GM23338 (cell line): Measurements from ENCODE around the gene TPP2. TPM values are rescaled to one million over a fixed set of nuclear protein-coding genes. Genes with fewer than 3 reads are reported as not detected.

Source experiments
- ATAC-seq: fragments of 200-7000 bp; cut with Tn5 transposase; 3 replicates; pipeline ENCODE4 v1.9.1; 2020
- DNase-seq: peaks from one replicate; pipeline ENCODE4 v3.0.0-alpha.2; 2015; ENCODE audit warnings: low spot score
- H2AFZ ChIP-seq: fragments of 200-600 bp; sonication (generic); 2 replicates; pipeline ENCODE4 v1.8.0; 2016; ENCODE audit warnings: antibody characterized with exemption, mild to moderate bottlenecking, moderate library complexity
- H3F3A ChIP-seq: fragments of 200-600 bp; sonication (generic); replicated peaks from 2 replicates; pipeline ENCODE4 v1.8.0; 2017; ENCODE audit warnings: antibody characterized with exemption, mixed run types, low read depth
- H3K27ac ChIP-seq: fragments of 200-600 bp; sonication (generic); 2 replicates; pipeline ENCODE4 v1.6.1; 2016; ENCODE audit warnings: low read depth
- H3K27me3 ChIP-seq: fragments of 200-600 bp; sonication (generic); 2 replicates; pipeline ENCODE4 v1.8.0; 2016; ENCODE audit warnings: mild to moderate bottlenecking, mixed run types, moderate library complexity; ENCODE audit not compliant: insufficient read depth
- H3K36me3 ChIP-seq: fragments of 200-600 bp; sonication (generic); 2 replicates; pipeline ENCODE4 v1.8.0; 2016; ENCODE audit warnings: mild to moderate bottlenecking; ENCODE audit not compliant: insufficient read depth
- H3K4me1 ChIP-seq: fragments of 200-600 bp; sonication (generic); 2 replicates; pipeline ENCODE4 v1.8.0; 2016; ENCODE audit warnings: mild to moderate bottlenecking, moderate library complexity; ENCODE audit not compliant: insufficient read depth
- H3K4me2 ChIP-seq: fragments of 200-600 bp; sonication (generic); 2 replicates; pipeline ENCODE4 v1.7.1; 2017; ENCODE audit warnings: mixed run types
- H3K4me3 ChIP-seq: fragments of 200-600 bp; sonication (generic); 2 replicates; pipeline ENCODE4 v1.6.1; 2016; ENCODE audit warnings: mixed run types
- H3K79me2 ChIP-seq: fragments of 200-600 bp; sonication (generic); replicated peaks from 2 replicates; pipeline ENCODE4 v1.8.0; 2017; ENCODE audit warnings: mild to moderate bottlenecking; ENCODE audit not compliant: insufficient read depth
- H3K9me2 ChIP-seq: fragments of 200-600 bp; sonication (generic); 2 replicates; pipeline ENCODE4 v1.8.0; 2017; ENCODE audit not compliant: insufficient read depth
- H4K20me1 ChIP-seq: fragments of 200-600 bp; sonication (generic); replicated peaks from 2 replicates; pipeline ENCODE4 v1.8.0; 2017; ENCODE audit warnings: mild to moderate bottlenecking; ENCODE audit not compliant: insufficient read depth
- H3K27ac Mint-ChIP-seq: 2 replicates; pipeline ENCODE4 v1.8.0; 2020; ENCODE audit warnings: inconsistent platforms, mild to moderate bottlenecking, moderate library complexity, mixed read lengths
- H3K27me3 Mint-ChIP-seq: 3 replicates; pipeline ENCODE4 v1.8.0; 2022; ENCODE audit warnings: low read depth, mild to moderate bottlenecking, moderate library complexity, mixed read lengths, inconsistent platforms; ENCODE audit not compliant: insufficient read depth, poor library complexity
- H3K36me3 Mint-ChIP-seq: 3 replicates; pipeline ENCODE4 v1.8.0; 2021; ENCODE audit warnings: low read depth, mild to moderate bottlenecking, inconsistent platforms, moderate library complexity, mixed read lengths
- H3K4me1 Mint-ChIP-seq: 3 replicates; pipeline ENCODE4 v1.8.0; 2020; ENCODE audit warnings: mild to moderate bottlenecking, inconsistent platforms, mixed read lengths
- H3K4me3 Mint-ChIP-seq: 3 replicates; pipeline ENCODE4 v1.8.0; 2021; ENCODE audit warnings: moderate library complexity, mild to moderate bottlenecking, inconsistent platforms, mixed read lengths
- H3K9me3 Mint-ChIP-seq: 3 replicates; pipeline ENCODE4 v1.8.0; 2020; ENCODE audit warnings: moderate library complexity, mild to moderate bottlenecking, inconsistent platforms, mixed read lengths
- CTCF ChIP-seq, 2 experiments: fragments of 200-600 bp in 1 of 2; sonication (generic) in 1 of 2; conservative IDR thresholded peaks; 2 replicates each; pipeline versions ENCODE4 v1.5.1 to v1.6.1; 2016 to 2017; ENCODE audit warnings: antibody characterized with exemption in 2 of 2, low read depth in 2 of 2, mild to moderate bottlenecking in 2 of 2, moderate library complexity in 1 of 2
- ETS1 ChIP-seq: IDR thresholded peaks from 2 replicates; pipeline ENCODE4 v1.6.1; 2016; ENCODE audit warnings: antibody characterized with exemption
- POLR2AphosphoS5 ChIP-seq: IDR thresholded peaks from 2 replicates; pipeline ENCODE4 v1.6.1; 2016; ENCODE audit warnings: antibody characterized with exemption, low read depth
- REST ChIP-seq: IDR thresholded peaks from one replicate; pipeline ENCODE4 v1.6.1; 2018; ENCODE audit warnings: antibody characterized with exemption; ENCODE audit not compliant: unreplicated experiment
- STAT1 ChIP-seq: IDR thresholded peaks from one replicate; pipeline ENCODE4 v1.6.1; 2016; ENCODE audit warnings: antibody characterized with exemption; ENCODE audit not compliant: unreplicated experiment
- polyA plus RNA-seq: library from polyadenylated mRNA; unstranded; fragments of >200 nt; fragmentation: Nextera tagmentation; extraction: Ambion mirVana; gene quantifications from 2 replicates; pipeline ENCODE4 v1.2.1, GENCODE V29; 2016
- total RNA-seq: library from RNA; depleted of rRNA; stranded (reverse); fragments of >200 nt; shearing (Covaris generic); gene quantifications from 2 replicates; pipeline ENCODE4 v1.2.3, GENCODE V29; 2014

TPP2 gene
- total and polyA plus RNA-seq, 2 experiments from 2014 or later, result 56.6 to 111 TPM

GRCh38 chr13:102558029-102558428 lies 38.8 kb upstream of the TPP2 start (continued):
- TF ChIP-seq REST, result no peak
- TF ChIP-seq CTCF (conservative IDR thresholded peaks at IDR 0.05; ENCODE audit: low read depth in 2 of 2), result no peak
- no peak for TF ChIP-seq POLR2AphosphoS5

GRCh38 chr13:102561933-102562332 lies 34.9 kb upstream of the TPP2 start:
- no peak overlapping the region for H3K4me3 Mint-ChIP-seq
- H3K4me1 Mint-ChIP-seq, result no peaks in the 10 kb centered on the region
- H3K9me3 Mint-ChIP-seq, result no peaks in the 10 kb centered on the region
- no peak overlapping the region for H2AFZ ChIP-seq
- H3K36me3 Mint-ChIP-seq, result no peaks in the 10 kb centered on the region
- no peak overlapping the region for H3K27ac ChIP-seq
- no peak overlapping the region for H3K4me2 ChIP-seq
- ATAC-seq (no peak), DNase-seq (no peak)
- no peaks in the 10 kb centered on the region for H3F3A ChIP-seq
- peaks cover 4% of the 10 kb centered on the region for H3K27me3 Mint-ChIP-seq
- no peak overlapping the region for H3K4me3 ChIP-seq
- no peaks in the 10 kb centered on the region for H4K20me1 ChIP-seq
- H3K79me2 ChIP-seq, result no peaks in the 10 kb centered on the region
- no peaks in the 10 kb centered on the region for H3K4me1 ChIP-seq
- no peaks in the 10 kb centered on the region for H3K36me3 ChIP-seq
- H3K27ac Mint-ChIP-seq, result no peak overlapping the region
- no peaks in the 10 kb centered on the region for H3K27me3 ChIP-seq
- H3K9me2 ChIP-seq, result 0 out of 2 replicates have a peak, but pooled peaks cover 2% of the 10 kb centered on the region
- no peak for TF ChIP-seq ETS1
- no peak for TF ChIP-seq CTCF (conservative IDR thresholded peaks at IDR 0.05; ENCODE audit: low read depth in 2 of 2)
- no peak for TF ChIP-seq POLR2AphosphoS5
- no peak for TF ChIP-seq REST
- no peak for TF ChIP-seq STAT1
